Measurements from ENCODE around the gene TNFRSF17. TPM values are rescaled to one million over a fixed set of nuclear protein-coding genes. Genes with fewer than 3 reads are reported as not detected.

TNFRSF17 gene
- total and polyA plus RNA-seq, 2 of the 13 experiments (the other 11 are each of a cell fraction or from before 2014, with no cell fraction given): not detected

DNA sequence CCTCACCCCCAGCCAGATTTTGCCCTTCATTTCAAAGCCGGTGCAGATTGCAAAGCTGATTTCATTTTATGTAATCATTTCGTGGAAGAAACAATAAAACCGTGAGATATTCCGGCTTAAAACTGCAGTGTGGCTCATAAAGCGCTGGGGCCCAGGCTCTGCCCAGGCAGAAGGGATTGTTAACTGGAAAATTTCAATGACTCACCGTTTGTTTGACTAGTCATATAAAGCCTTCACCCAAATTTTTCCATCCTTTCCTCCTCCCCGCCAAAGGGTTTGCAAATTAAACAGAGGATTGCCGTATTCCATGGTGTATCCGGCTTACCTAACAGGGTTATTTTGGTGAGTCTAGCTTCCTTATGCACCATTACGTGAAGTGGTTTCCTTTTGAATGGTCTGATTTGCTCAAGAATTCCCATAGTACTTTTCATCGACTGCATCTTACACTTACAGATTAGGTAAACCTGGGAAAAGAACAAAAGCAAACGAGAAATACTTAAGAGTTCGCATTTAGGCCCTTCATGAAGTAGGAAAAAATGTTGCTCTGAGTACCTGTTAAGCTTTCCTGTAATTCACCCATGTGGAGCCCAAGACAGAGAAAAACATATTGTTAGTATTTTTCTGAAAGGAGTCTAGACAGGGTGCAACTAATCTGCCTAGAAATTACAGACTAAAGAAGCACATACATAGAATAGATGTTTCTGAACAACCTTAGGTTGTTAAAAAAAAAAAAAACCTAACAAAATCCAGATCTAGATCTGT is 48.3 kb upstream of the TNFRSF17 start (continued):
- TF ChIP-seq, protein P1, sequence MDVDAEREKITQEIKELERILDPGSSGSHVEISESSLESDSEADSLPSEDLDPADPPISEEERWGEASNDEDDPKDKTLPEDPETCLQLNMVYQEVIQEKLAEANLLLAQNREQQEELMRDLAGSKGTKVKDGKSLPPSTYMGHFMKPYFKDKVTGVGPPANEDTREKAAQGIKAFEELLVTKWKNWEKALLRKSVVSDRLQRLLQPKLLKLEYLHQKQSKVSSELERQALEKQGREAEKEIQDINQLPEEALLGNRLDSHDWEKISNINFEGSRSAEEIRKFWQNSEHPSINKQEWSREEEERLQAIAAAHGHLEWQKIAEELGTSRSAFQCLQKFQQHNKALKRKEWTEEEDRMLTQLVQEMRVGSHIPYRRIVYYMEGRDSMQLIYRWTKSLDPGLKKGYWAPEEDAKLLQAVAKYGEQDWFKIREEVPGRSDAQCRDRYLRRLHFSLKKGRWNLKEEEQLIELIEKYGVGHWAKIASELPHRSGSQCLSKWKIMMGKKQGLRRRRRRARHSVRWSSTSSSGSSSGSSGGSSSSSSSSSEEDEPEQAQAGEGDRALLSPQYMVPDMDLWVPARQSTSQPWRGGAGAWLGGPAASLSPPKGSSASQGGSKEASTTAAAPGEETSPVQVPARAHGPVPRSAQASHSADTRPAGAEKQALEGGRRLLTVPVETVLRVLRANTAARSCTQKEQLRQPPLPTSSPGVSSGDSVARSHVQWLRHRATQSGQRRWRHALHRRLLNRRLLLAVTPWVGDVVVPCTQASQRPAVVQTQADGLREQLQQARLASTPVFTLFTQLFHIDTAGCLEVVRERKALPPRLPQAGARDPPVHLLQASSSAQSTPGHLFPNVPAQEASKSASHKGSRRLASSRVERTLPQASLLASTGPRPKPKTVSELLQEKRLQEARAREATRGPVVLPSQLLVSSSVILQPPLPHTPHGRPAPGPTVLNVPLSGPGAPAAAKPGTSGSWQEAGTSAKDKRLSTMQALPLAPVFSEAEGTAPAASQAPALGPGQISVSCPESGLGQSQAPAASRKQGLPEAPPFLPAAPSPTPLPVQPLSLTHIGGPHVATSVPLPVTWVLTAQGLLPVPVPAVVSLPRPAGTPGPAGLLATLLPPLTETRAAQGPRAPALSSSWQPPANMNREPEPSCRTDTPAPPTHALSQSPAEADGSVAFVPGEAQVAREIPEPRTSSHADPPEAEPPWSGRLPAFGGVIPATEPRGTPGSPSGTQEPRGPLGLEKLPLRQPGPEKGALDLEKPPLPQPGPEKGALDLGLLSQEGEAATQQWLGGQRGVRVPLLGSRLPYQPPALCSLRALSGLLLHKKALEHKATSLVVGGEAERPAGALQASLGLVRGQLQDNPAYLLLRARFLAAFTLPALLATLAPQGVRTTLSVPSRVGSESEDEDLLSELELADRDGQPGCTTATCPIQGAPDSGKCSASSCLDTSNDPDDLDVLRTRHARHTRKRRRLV (CRISPR knock-in tag; IDR thresholded peaks at IDR 0.05): no peak
- TF ChIP-seq, protein P2, sequence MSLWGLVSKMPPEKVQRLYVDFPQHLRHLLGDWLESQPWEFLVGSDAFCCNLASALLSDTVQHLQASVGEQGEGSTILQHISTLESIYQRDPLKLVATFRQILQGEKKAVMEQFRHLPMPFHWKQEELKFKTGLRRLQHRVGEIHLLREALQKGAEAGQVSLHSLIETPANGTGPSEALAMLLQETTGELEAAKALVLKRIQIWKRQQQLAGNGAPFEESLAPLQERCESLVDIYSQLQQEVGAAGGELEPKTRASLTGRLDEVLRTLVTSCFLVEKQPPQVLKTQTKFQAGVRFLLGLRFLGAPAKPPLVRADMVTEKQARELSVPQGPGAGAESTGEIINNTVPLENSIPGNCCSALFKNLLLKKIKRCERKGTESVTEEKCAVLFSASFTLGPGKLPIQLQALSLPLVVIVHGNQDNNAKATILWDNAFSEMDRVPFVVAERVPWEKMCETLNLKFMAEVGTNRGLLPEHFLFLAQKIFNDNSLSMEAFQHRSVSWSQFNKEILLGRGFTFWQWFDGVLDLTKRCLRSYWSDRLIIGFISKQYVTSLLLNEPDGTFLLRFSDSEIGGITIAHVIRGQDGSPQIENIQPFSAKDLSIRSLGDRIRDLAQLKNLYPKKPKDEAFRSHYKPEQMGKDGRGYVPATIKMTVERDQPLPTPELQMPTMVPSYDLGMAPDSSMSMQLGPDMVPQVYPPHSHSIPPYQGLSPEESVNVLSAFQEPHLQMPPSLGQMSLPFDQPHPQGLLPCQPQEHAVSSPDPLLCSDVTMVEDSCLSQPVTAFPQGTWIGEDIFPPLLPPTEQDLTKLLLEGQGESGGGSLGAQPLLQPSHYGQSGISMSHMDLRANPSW (CRISPR knock-in tag; IDR thresholded peaks at IDR 0.05; ENCODE audit: borderline replicate concordance): no peak
- TF ChIP-seq, protein P3, sequence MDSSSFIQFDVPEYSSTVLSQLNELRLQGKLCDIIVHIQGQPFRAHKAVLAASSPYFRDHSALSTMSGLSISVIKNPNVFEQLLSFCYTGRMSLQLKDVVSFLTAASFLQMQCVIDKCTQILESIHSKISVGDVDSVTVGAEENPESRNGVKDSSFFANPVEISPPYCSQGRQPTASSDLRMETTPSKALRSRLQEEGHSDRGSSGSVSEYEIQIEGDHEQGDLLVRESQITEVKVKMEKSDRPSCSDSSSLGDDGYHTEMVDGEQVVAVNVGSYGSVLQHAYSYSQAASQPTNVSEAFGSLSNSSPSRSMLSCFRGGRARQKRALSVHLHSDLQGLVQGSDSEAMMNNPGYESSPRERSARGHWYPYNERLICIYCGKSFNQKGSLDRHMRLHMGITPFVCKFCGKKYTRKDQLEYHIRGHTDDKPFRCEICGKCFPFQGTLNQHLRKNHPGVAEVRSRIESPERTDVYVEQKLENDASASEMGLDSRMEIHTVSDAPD (CRISPR knock-in tag; IDR thresholded peaks at IDR 0.05): no peak; the same call in none of the 2 replicates
- TF ChIP-seq MLLT10 (CRISPR knock-in tag; IDR thresholded peaks at IDR 0.05): no peak
- no peak for TF ChIP-seq FLYWCH1 (CRISPR knock-in tag; IDR thresholded peaks at IDR 0.05)
- TF ChIP-seq FOXP1 (IDR thresholded peaks at IDR 0.05): no peak
- TF ChIP-seq FOXP1 (CRISPR knock-in tag; IDR thresholded peaks at IDR 0.05): no peak
- no peak for TF ChIP-seq ZNF713 (CRISPR knock-in tag; IDR thresholded peaks at IDR 0.05)
- no peak for TF ChIP-seq PAWR (CRISPR knock-in tag; IDR thresholded peaks at IDR 0.05; ENCODE audit: borderline replicate concordance)
- peak; percentile 65 for TF ChIP-seq YY1 (IDR thresholded peaks at IDR 0.05; ENCODE audit: insufficient read depth, insufficient replicate concordance, low read depth, low read length)
- TF ChIP-seq, protein P4, sequence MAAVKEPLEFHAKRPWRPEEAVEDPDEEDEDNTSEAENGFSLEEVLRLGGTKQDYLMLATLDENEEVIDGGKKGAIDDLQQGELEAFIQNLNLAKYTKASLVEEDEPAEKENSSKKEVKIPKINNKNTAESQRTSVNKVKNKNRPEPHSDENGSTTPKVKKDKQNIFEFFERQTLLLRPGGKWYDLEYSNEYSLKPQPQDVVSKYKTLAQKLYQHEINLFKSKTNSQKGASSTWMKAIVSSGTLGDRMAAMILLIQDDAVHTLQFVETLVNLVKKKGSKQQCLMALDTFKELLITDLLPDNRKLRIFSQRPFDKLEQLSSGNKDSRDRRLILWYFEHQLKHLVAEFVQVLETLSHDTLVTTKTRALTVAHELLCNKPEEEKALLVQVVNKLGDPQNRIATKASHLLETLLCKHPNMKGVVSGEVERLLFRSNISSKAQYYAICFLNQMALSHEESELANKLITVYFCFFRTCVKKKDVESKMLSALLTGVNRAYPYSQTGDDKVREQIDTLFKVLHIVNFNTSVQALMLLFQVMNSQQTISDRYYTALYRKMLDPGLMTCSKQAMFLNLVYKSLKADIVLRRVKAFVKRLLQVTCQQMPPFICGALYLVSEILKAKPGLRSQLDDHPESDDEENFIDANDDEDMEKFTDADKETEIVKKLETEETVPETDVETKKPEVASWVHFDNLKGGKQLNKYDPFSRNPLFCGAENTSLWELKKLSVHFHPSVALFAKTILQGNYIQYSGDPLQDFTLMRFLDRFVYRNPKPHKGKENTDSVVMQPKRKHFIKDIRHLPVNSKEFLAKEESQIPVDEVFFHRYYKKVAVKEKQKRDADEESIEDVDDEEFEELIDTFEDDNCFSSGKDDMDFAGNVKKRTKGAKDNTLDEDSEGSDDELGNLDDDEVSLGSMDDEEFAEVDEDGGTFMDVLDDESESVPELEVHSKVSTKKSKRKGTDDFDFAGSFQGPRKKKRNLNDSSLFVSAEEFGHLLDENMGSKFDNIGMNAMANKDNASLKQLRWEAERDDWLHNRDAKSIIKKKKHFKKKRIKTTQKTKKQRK (IDR thresholded peaks at IDR 0.05; ENCODE audit: low read length): no peak
- TF ChIP-seq ASH2L (IDR thresholded peaks at IDR 0.05; ENCODE audit: insufficient read length, low read depth, low read length): peak; percentile 58
- TF ChIP-seq ZNF44 (CRISPR knock-in tag; IDR thresholded peaks at IDR 0.05): no peak; the same call in 1 of the 2 replicates
- no peak for TF ChIP-seq MIER2 (CRISPR knock-in tag; IDR thresholded peaks at IDR 0.05)
- no peak for TF ChIP-seq TCF7L2 (IDR thresholded peaks at IDR 0.05; ENCODE audit: low read depth, low read length)
- TF ChIP-seq SMAD9 (CRISPR knock-in tag; IDR thresholded peaks at IDR 0.05): no peak
- no peak for TF ChIP-seq REL (CRISPR knock-in tag; conservative IDR thresholded peaks at IDR 0.05)

All from HepG2 (cell line).